ENCODE results near the gene IPO7. TPM values are rescaled to one million over a fixed set of nuclear protein-coding genes. Genes with fewer than 3 reads are reported as not detected.

The IPO7 gene
- total RNA-seq, 3 donors from 2014 or later: 61.8 to 123 (median 109) TPM

DNA sequence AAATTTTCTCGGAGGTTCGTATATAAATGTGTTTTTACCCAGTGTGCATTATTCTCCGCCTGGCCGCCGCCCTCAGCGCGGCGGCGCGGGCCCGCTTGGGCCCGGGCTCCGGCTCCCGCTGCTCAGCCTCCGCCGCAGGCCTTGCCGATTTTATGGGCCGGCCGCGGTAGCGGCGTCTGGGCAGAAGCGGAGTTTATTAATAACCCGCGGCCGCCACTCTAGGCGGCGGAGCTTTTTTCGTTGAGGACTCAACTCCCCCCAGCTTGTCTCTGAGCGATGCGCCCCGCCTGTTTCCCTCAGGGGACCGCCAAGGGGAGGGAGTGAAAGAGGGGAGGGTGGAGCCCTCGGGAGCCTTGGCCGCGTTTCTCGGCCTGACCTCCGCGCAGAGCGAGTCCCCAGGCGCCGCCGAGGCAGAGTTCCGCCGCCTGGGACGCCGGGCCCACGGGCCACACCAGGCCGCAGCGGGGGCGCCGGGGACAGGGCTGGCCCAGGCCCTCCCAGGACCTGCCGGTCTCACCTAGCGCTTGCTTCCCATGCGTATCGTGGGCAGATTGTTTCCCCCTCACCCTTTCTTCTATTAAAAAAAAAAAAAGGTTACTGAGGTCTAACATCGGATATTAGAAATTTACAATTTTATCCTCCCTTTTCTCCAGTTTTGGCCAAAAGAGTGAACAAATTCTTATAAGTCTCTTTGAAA lies 76.8 kb downstream of the IPO7 start:
- no peaks in the 10 kb centered on the region for H3K9me3 ChIP-seq
- no peaks in the 10 kb centered on the region for H3K4me1 ChIP-seq
- no peaks in the 10 kb centered on the region for H3K36me3 ChIP-seq
- TF ChIP-seq POLR2A (IDR thresholded peaks at IDR 0.05): peak; percentile 60
- TF ChIP-seq, protein P1, sequence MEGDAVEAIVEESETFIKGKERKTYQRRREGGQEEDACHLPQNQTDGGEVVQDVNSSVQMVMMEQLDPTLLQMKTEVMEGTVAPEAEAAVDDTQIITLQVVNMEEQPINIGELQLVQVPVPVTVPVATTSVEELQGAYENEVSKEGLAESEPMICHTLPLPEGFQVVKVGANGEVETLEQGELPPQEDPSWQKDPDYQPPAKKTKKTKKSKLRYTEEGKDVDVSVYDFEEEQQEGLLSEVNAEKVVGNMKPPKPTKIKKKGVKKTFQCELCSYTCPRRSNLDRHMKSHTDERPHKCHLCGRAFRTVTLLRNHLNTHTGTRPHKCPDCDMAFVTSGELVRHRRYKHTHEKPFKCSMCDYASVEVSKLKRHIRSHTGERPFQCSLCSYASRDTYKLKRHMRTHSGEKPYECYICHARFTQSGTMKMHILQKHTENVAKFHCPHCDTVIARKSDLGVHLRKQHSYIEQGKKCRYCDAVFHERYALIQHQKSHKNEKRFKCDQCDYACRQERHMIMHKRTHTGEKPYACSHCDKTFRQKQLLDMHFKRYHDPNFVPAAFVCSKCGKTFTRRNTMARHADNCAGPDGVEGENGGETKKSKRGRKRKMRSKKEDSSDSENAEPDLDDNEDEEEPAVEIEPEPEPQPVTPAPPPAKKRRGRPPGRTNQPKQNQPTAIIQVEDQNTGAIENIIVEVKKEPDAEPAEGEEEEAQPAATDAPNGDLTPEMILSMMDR (IDR thresholded peaks at IDR 0.05): peak in 2 of 3 donors; percentile 3 to 48
- TF ChIP-seq POLR2AphosphoS5 (IDR thresholded peaks at IDR 0.05): peak in 2 of 3 donors; percentile 75 to 76
- DNase-seq (ENCODE audit: low spot score in 2 of 2): peak; percentile 69 to 77
- H3K27me3 ChIP-seq: no peaks in the 10 kb centered on the region
- H3K4me3 ChIP-seq: peak overlapping the region; percentile 91 to 98 (median 95)
- peak overlapping the region; percentile 99 to 100 for H3K27ac ChIP-seq
- intact Hi-C loops (cut with DNase I; ENCODE audit: low total_unique reads): no loop called here

DNA sequence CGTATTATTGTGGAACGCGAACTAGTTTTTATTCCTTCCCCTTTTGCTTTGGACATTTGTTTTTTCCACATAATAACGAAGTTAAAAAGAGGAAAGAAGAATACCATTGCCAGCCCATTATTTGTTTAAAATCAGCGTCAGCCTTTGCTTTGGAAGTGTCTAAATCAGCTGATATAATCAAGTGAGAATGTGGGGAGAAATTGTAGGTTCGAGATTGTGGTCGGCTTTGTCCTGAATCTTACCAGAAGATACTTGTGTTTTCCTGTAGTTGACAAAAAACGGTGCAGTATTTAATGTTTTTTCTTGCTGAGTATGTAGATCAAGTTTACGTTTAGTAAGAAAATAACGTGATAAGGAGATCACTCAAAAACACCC lies 77.3 kb downstream of the IPO7 start:
- H3K4me3 ChIP-seq: peak overlapping the region; percentile 91 to 98 (median 95)
- intact Hi-C loops (cut with DNase I; ENCODE audit: low total_unique reads): no loop called here
- H3K27me3 ChIP-seq: no peaks in the 10 kb centered on the region
- no peaks in the 10 kb centered on the region for H3K4me1 ChIP-seq
- no peaks in the 10 kb centered on the region for H3K36me3 ChIP-seq
- H3K9me3 ChIP-seq: no peaks in the 10 kb centered on the region
- DNase-seq (ENCODE audit: low spot score in 2 of 2): no peak
- H3K27ac ChIP-seq: peak overlapping the region; percentile 99 to 100
- TF ChIP-seq, protein P1 (IDR thresholded peaks at IDR 0.05): no peak
- TF ChIP-seq POLR2AphosphoS5 (IDR thresholded peaks at IDR 0.05) (no peak), POLR2A (IDR thresholded peaks at IDR 0.05) (no peak)

DNA sequence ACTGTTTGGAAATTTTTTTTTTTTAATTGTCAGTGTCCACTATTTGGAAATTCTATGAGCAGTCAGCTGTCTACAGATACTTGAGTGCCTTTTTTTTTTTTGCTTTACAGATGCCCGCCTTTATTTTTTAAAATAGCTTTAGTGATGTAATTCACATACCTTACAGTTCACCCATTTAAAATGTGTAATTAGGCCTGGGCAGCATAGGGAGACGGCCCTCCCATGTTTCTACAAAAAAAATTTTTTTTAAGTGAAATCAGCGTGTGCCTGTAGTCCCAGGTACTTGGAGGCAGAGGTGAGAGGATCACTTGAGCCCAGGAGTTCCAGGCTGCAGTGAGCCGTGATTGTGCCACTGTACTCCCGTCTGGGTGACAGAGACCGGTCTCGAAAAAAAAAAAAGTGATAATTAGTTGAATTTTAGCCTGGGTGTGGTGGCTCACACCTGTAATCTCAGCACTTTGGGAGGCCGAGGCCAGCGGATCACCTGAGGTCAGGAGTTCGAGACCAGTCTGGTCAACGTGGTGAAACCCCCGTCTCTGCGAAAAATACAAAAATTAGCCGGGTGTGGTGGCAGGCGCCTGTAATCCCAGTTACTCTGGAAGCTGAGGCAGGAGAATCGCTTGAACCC lies 77.8 kb downstream of the IPO7 start:
- DNase-seq (ENCODE audit: low spot score in 2 of 2): no peak
- Histone ChIP-seq H3K27ac (peak overlapping the region; percentile 99 to 100), H3K27me3 (no peaks in the 10 kb centered on the region), H3K4me3 (peak overlapping the region; percentile 91 to 98 (median 95)), H3K9me3 (no peaks in the 10 kb centered on the region), H3K36me3 (no peaks in the 10 kb centered on the region), H3K4me1 (no peaks in the 10 kb centered on the region)
- TF ChIP-seq, protein P1 (IDR thresholded peaks at IDR 0.05): no peak
- TF ChIP-seq POLR2A (IDR thresholded peaks at IDR 0.05) (no peak), POLR2AphosphoS5 (IDR thresholded peaks at IDR 0.05) (no peak)
- intact Hi-C loops (cut with DNase I; ENCODE audit: low total_unique reads): no loop called here

DNA sequence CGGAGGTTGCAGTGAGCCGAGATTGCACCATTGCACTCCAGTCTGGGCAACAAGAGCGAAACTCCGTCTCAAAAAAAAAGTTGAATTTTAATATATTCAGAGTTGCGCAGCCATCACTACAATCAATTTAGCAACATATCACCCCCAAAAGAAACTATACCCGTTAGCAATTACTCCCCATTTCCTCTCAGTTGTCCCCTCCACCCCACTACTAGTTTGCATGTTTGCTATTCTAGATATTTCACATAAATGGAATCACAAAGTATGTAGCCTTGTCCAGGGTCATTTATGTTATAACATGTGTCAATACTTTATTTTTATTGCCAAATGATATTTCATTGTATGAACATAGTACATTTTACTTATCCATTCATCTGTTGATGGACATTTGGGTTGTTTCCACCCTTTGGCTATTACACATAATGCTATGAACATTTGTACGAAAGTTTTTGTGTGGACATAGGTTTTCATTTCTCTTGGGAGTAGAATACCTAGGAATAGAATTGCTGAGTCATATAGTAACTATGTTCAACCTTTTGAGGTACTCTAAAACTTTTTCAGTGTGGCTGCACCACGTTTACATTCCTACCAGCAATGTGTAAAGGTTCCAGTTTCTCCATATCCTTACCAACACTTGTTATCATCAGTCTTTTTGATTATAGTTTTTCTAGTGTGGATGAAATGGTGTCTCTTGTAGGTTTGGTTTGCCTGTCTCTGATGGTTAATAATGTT lies 78.5 kb downstream of the IPO7 start:
- H3K4me3 ChIP-seq: no peak overlapping the region
- no peak for DNase-seq (ENCODE audit: low spot score in 2 of 2)
- H3K27me3 ChIP-seq: no peaks in the 10 kb centered on the region
- no peaks in the 10 kb centered on the region for H3K4me1 ChIP-seq
- no peaks in the 10 kb centered on the region for H3K36me3 ChIP-seq
- intact Hi-C loops (cut with DNase I; ENCODE audit: low total_unique reads): no loop called here
- TF ChIP-seq, protein P1 (IDR thresholded peaks at IDR 0.05): no peak
- TF ChIP-seq POLR2A (IDR thresholded peaks at IDR 0.05): no peak
- H3K9me3 ChIP-seq: no peaks in the 10 kb centered on the region
- no peak overlapping the region for H3K27ac ChIP-seq

DNA sequence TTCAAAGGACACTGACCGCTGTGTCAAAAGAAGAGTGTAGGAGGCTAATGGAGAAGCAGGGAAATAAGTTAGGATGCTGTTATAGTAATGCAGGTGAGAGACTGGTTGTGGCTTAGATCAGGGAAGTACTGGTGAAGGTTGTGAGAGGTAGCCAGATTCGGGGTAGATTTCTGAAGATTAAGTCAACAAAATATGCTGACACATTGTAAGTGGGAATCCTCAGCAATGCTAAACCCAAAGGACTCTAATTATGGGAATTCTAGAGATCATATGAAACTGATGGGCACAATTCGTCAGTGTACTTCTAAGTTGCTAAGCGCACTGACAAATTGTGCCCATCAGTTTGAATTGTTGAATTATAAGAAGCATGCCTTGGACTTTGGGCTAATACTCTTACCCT lies 86.3 kb downstream of the IPO7 start:
- H3K9me3 ChIP-seq: no peaks in the 10 kb centered on the region
- intact Hi-C loops (cut with DNase I; ENCODE audit: low total_unique reads): no loop called here
- H3K27ac ChIP-seq: no peak overlapping the region
- DNase-seq (ENCODE audit: low spot score in 2 of 2): no peak
- no peaks in the 10 kb centered on the region for H3K36me3 ChIP-seq
- H3K27me3 ChIP-seq: no peaks in the 10 kb centered on the region
- no peak overlapping the region for H3K4me3 ChIP-seq
- TF ChIP-seq, protein P1 (IDR thresholded peaks at IDR 0.05): no peak
- TF ChIP-seq POLR2AphosphoS5 (IDR thresholded peaks at IDR 0.05): no peak
- TF ChIP-seq POLR2A (IDR thresholded peaks at IDR 0.05): no peak
- H3K4me1 ChIP-seq: no peaks in the 10 kb centered on the region

Data from breast epithelium (tissue), 4 donors.